MM.1S (cell line): ENCODE measurements around the gene MAPK8IP2.
A peak's percentile ranks its signal among the peaks of the same experiment; 100 is the strongest.

Experiments
- DNase-seq: peaks from one replicate; pipeline ENCODE4 v3.0.0-alpha.2; 2015
- H2AFZ ChIP-seq: fragments of 300-600 bp; sonication (generic); 2 replicates; pipeline ENCODE4 v1.6.0; 2016; ENCODE audit warnings: antibody characterized with exemption, low read length
- H3F3A ChIP-seq: fragments of 300-600 bp; sonication (generic); 2 replicates; pipeline ENCODE4 v1.6.1; 2016; ENCODE audit warnings: mild to moderate bottlenecking, antibody characterized with exemption, low read length, moderate library complexity, mixed read lengths; ENCODE audit not compliant: insufficient read depth
- H3K27ac ChIP-seq: fragments of 300-600 bp; sonication (generic); 2 replicates; pipeline ENCODE4 v1.5.1; 2016; ENCODE audit warnings: mild to moderate bottlenecking, low read length
- H3K27me3 ChIP-seq: fragments of 300-600 bp; sonication (generic); replicated peaks from 2 replicates; pipeline ENCODE4 v1.6.0; 2016; ENCODE audit warnings: low read length; ENCODE audit not compliant: insufficient read depth
- H3K36me3 ChIP-seq: fragments of 300-600 bp; sonication (generic); replicated peaks from 2 replicates; pipeline ENCODE4 v1.6.1; 2016; ENCODE audit warnings: mild to moderate bottlenecking, low read length, mixed read lengths; ENCODE audit not compliant: insufficient read depth
- H3K4me1 ChIP-seq: fragments of 300-600 bp; sonication (generic); 2 replicates; pipeline ENCODE4 v1.6.1; 2016; ENCODE audit warnings: low read length, mixed read lengths
- H3K4me2 ChIP-seq: fragments of 300-600 bp; sonication (generic); 2 replicates; pipeline ENCODE4 v1.6.0; 2016; ENCODE audit warnings: low read depth, low read length
- H3K4me3 ChIP-seq: fragments of 300-600 bp; sonication (generic); 2 replicates; pipeline ENCODE4 v1.5.1; 2016; ENCODE audit warnings: low read length, mixed read lengths
- H3K79me2 ChIP-seq: fragments of 300-600 bp; sonication (generic); 2 replicates; pipeline ENCODE4 v1.6.1; 2016; ENCODE audit warnings: mixed run types, low read length, mixed read lengths
- H3K9ac ChIP-seq: fragments of 300-600 bp; sonication (generic); 2 replicates; pipeline ENCODE4 v1.6.1; 2016; ENCODE audit warnings: low read length, mixed read lengths
- H3K9me2 ChIP-seq: fragments of 300-600 bp; sonication (generic); replicated peaks from 2 replicates; pipeline ENCODE4 v1.6.1; 2016; ENCODE audit warnings: mild to moderate bottlenecking, low read length, mixed read lengths; ENCODE audit not compliant: insufficient read depth
- H3K9me3 ChIP-seq: fragments of 300-600 bp; sonication (generic); replicated peaks from 2 replicates; pipeline ENCODE4 v1.6.1; 2016; ENCODE audit warnings: mild to moderate bottlenecking, low read length, mixed read lengths; ENCODE audit not compliant: insufficient read depth
- H4K20me1 ChIP-seq: fragments of 300-600 bp; sonication (generic); 2 replicates; pipeline ENCODE4 v1.6.1; 2016; ENCODE audit warnings: mild to moderate bottlenecking, low read length, moderate library complexity, mixed read lengths; ENCODE audit not compliant: insufficient read depth
- CTCF ChIP-seq: fragments of 300-600 bp; sonication (generic); IDR thresholded peaks from 2 replicates; pipeline ENCODE4 v1.5.1; 2016; ENCODE audit warnings: antibody characterized with exemption, low read length, mixed read lengths
- EZH2 ChIP-seq: fragments of 300-600 bp; sonication (generic); optimal IDR thresholded peaks from 2 replicates; pipeline ENCODE3; 2017; ENCODE audit warnings: low read depth, mild to moderate bottlenecking, antibody characterized with exemption, low read length, mixed read lengths
- EZH2phosphoT487 ChIP-seq: fragments of 300-600 bp; sonication (generic); IDR thresholded peaks from 2 replicates; pipeline ENCODE4 v1.6.1; 2018; ENCODE audit warnings: antibody characterized with exemption, low read length

MAPK8IP2 gene

GRCh38 chr22:50627642-50628542, 27.3 kb downstream of the MAPK8IP2 start, which contains the start of gene ARSA:
Gene ARSA (minus strand): TSS chr22:50628152. CDS start chr22:50627779, 373 bp downstream.
- H2AFZ ChIP-seq: peak within 1 kb of the TSS; percentile 96
- H3K9me3 ChIP-seq: no peaks in the 10 kb centered on the region
- no peak within 1 kb of the TSS; the same call in 1 of the 2 replicates for H3K27ac ChIP-seq
- H3F3A ChIP-seq: no peaks in the 10 kb centered on the region
- TF ChIP-seq EZH2: no peak
- peak; percentile 15; the same call in 1 of the 2 replicates for TF ChIP-seq CTCF
- no peaks in the 10 kb centered on the region for H3K36me3 ChIP-seq
- no peaks in the 10 kb centered on the region for H3K27me3 ChIP-seq
- H3K9ac ChIP-seq: peak within 1 kb of the TSS; percentile 85
- peak; percentile 86 for DNase-seq
- no peaks in the 10 kb centered on the region for H4K20me1 ChIP-seq
- H3K4me2 ChIP-seq: peak within 1 kb of the TSS; percentile 95
- no peaks in the 10 kb centered on the region for H3K9me2 ChIP-seq
- H3K4me1 ChIP-seq: peaks cover 13% of the 10 kb centered on the region
- peaks cover 15% of the 10 kb centered on the region for H3K79me2 ChIP-seq
- peak within 1 kb of the TSS; percentile 98 for H3K4me3 ChIP-seq

GRCh38 chr22:50628543-50629134, 28.0 kb downstream of the MAPK8IP2 start:
- no peaks in the 10 kb centered on the region for H3K36me3 ChIP-seq
- H3K4me2 ChIP-seq: peak overlapping the region; percentile 93
- no peak for DNase-seq
- no peaks in the 10 kb centered on the region for H3K9me3 ChIP-seq
- H3F3A ChIP-seq: no peaks in the 10 kb centered on the region
- no peaks in the 10 kb centered on the region for H4K20me1 ChIP-seq
- 0 out of 2 replicates have a peak, but pooled peaks cover 6% of the 10 kb centered on the region for H3K27me3 ChIP-seq
- H3K27ac ChIP-seq: no peak overlapping the region
- H3K4me3 ChIP-seq: peak overlapping the region; percentile 83
- peaks cover 8% of the 10 kb centered on the region; the same call in 1 of the 2 replicates for H3K4me1 ChIP-seq
- no peak for TF ChIP-seq CTCF
- no peak for TF ChIP-seq EZH2phosphoT487
- TF ChIP-seq EZH2: no peak
- H3K79me2 ChIP-seq: peaks cover 15% of the 10 kb centered on the region
- H2AFZ ChIP-seq: peak overlapping the region; percentile 85
- peak overlapping the region; percentile 64; the same call in 1 of the 2 replicates for H3K9ac ChIP-seq
- no peaks in the 10 kb centered on the region for H3K9me2 ChIP-seq

- TF ChIP-seq EZH2phosphoT487: no peak
- no peak for TF ChIP-seq EZH2
- no peak for TF ChIP-seq CTCF
- H3K9me3 ChIP-seq: no peaks in the 10 kb centered on the region
- no peak overlapping the region for H2AFZ ChIP-seq
- no peaks in the 10 kb centered on the region for H3K36me3 ChIP-seq
- no peak overlapping the region for H3K4me3 ChIP-seq
- 0 out of 2 replicates have a peak, but pooled peaks cover 8% of the 10 kb centered on the region for H3K27me3 ChIP-seq
- no peak overlapping the region for H3K4me2 ChIP-seq
- no peaks in the 10 kb centered on the region for H4K20me1 ChIP-seq
- no peak overlapping the region for H3K9ac ChIP-seq
- H3K79me2 ChIP-seq: peaks cover 15% of the 10 kb centered on the region
- H3K9me2 ChIP-seq: no peaks in the 10 kb centered on the region
- no peak for DNase-seq
- H3K4me1 ChIP-seq: peaks cover 8% of the 10 kb centered on the region; the same call in 1 of the 2 replicates
- H3K27ac ChIP-seq: no peak overlapping the region
- no peaks in the 10 kb centered on the region for H3F3A ChIP-seq
Observed at GRCh38 chr22:50630376-50630775, 29.8 kb downstream of the MAPK8IP2 start.
